LNCAP (cell line): ENCODE data around the gene SEMA4F.

Experiments
- CTCF ChIP-seq: fragments of 450-650 bp; IDR thresholded peaks from 2 replicates; pipeline ENCODE4 v1.5.1; 2017; ENCODE audit warnings: mild to moderate bottlenecking

SEMA4F gene

GRCh38 chr2:74653985-74654882, at the start of gene SEMA4F:
TSS of gene SEMA4F (plus strand) at chr2:74654247. CDS start at chr2:74654377, 130 bp downstream.
- no peak for TF ChIP-seq CTCF

GRCh38 chr2:74606927-74607326, 47.1 kb upstream of the SEMA4F start:
- TF ChIP-seq CTCF: no peak

GRCh38 chr2:74617122-74617521, 36.9 kb upstream of the SEMA4F start:
- TF ChIP-seq CTCF: no peak

GRCh38 chr2:74618410-74619083, 35.5 kb upstream of the SEMA4F start:
- no peak for TF ChIP-seq CTCF

- no peak for TF ChIP-seq CTCF
These were observed 34.3 kb upstream of the SEMA4F start for GRCh38 chr2:74619651-74620297.

- TF ChIP-seq CTCF: no peak
These were observed 33.4 kb upstream of the SEMA4F start for GRCh38 chr2:74620671-74621070.

- TF ChIP-seq CTCF: no peak
These were observed 28.2 kb upstream of the SEMA4F start for GRCh38 chr2:74625658-74626425.
